NOMO-1 (cell line): ENCODE results near the gene FN3KRP.
"Not testable (repeated sequence)": the region's sequence is repeated elsewhere in the genome, so short reads cannot be mapped to it uniquely, and the experiment has no call there.

Experiments used
- DNase-seq, 2 experiments: peaks; one replicate each; lab custom pipeline; 2025; ENCODE audit not compliant: unreplicated experiment in 2 of 2; lab: John Stamatoyannopoulos, UW

FN3KRP gene

GRCh38 chr17:82736511-82737185 is 20.1 kb downstream of the FN3KRP start:
- no peak for DNase-seq

GRCh38 chr17:82737967-82738877 is 21.7 kb downstream of the FN3KRP start:
- no peak for DNase-seq

- DNase-seq: no peak
Measured at GRCh38 chr17:82740906-82741759, 24.6 kb downstream of the FN3KRP start.

- no peak for DNase-seq
Measured at GRCh38 chr17:82743344-82744219, 27.1 kb downstream of the FN3KRP start.

GRCh38 chr17:82744736-82745135 is 28.2 kb downstream of the FN3KRP start:
- not testable (repeated sequence) for DNase-seq

GRCh38 chr17:82745524-82745923 is 29.0 kb downstream of the FN3KRP start:
- DNase-seq: no peak

- DNase-seq: no peak
Measured at GRCh38 chr17:82748756-82749155, 32.2 kb downstream of the FN3KRP start.

- DNase-seq: no peak
Measured at GRCh38 chr17:82750241-82750908, 33.9 kb downstream of the FN3KRP start.

GRCh38 chr17:82751171-82751570 is 34.7 kb downstream of the FN3KRP start:
- DNase-seq: peak in 1 of 2 experiments; percentile 57

GRCh38 chr17:82751571-82752370 is 35.3 kb downstream of the FN3KRP start, which contains the start of gene TBCD:
Gene TBCD, plus strand, starts transcription at chr17:82752065. Its CDS starts 129 bp downstream, at chr17:82752194.
- DNase-seq: peak; percentile 86 to 88

GRCh38 chr17:82752371-82753200 is 36.1 kb downstream of the FN3KRP start:
- peak in 1 of 2 experiments; percentile 12 for DNase-seq

GRCh38 chr17:82753201-82753464 is 36.6 kb downstream of the FN3KRP start:
- no peak for DNase-seq

- peak in 1 of 2 experiments; percentile 8 for DNase-seq
Measured at GRCh38 chr17:82754297-82755208, 38.0 kb downstream of the FN3KRP start.

- no peak for DNase-seq
Measured at GRCh38 chr17:82756166-82756565, 39.7 kb downstream of the FN3KRP start.

- DNase-seq: no peak
Measured at GRCh38 chr17:82765371-82765770, 48.9 kb downstream of the FN3KRP start.

GRCh38 chr17:82767041-82767754 is 50.7 kb downstream of the FN3KRP start:
- DNase-seq: peak; percentile 16 to 29
